Endothelial cell of hepatic sinusoid (primary cell): Measurements from ENCODE around the gene PHEX.

Source experiments
- in situ Hi-C: cut with HindIII; loops from 2 replicates; pipeline ENCODE4 v1.10.0; 2017; ENCODE audit warnings: low sequenced_read_pairs

Gene PHEX

DNA sequence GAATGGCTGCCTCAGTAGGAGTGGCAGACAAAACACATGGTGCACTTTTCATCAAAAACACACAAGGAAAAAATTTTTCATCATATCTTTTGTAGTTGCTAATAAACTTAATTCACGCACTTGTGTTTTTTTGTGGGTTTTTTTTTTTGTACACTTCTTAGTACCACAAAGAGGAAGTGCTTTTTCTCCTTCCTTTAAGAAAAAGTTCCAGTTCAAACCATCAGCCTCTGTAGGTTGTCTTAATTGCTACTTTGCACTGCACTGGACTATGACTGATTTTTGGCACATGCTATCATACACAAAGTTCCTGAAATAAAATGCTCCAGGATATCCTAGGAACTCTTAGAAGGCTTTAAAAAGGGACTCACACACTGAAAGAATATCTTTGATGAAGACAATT, at the start of gene PHEX:
Gene PHEX (plus strand): TSS at position 242 of the 400 bp plus-strand sequence. CDS start 681 bp downstream, outside the sequence.
- in situ Hi-C loops: no loop called here

DNA sequence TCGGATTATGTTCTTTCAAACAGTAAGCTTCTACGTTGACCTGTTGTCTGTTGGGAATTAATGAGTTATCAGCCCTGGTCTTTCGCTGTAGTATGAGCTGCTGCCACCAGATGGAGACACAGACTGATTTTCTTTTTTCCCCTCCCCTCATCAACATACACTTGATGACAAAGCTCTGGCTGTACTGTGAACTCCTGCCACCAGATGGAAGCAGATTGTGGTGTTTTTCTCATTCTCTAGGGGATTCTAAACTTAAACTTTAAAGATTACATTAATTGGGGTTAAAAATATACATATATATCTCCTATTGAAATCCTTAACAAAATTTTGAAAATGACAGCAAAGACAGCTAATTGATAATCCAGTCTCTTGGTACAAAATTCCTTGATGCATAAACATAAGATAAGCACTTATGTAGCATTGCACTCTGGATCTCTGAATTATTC, 46.8 kb upstream of the PHEX start:
- in situ Hi-C loops: loop anchor here (25.0 kb wide), 1 partner anchor 152 kb away; no protein-coding TSS in a partner anchor

DNA sequence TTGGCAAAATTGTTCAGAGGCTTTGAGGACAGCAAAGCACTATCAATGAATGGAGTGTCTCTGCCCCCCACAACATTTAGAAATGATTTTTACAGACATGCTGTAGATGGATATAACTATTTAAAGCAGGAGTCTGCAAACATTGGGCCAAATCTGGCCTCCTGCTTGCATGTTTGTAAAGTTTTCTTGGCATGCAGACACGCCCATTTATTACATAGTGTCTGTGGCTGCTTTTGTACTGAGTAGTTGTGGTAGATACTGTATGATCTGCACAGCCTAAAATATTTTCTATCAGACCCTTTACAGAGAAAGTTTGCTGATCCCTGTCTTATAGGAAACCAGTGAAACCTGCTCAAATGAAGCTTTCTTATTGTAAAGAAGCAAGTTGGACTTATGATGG, 45.5 kb upstream of the PHEX start:
- in situ Hi-C loops: loop anchor here (25.0 kb wide), 1 partner anchor 151 kb away; no protein-coding TSS in a partner anchor

DNA sequence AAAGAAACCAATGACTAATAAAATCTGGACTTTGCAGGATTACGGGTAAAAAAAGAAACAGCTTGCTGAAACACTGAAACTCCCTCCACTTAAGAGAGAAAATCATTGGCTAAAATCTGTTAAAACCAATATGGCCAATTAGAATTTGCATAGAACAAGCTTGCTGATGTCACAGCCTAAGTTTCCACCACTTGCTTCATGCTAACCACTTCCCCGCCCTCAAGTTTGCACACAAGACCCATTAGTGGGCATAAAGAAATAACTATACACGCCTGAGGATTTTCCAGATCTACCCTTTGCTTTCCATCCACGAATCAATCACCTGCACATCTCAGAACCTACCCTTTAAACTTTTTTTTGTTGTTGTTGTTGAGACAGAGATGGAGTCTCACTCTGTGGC, 42.7 kb upstream of the PHEX start:
- in situ Hi-C loops: loop anchor here (25.0 kb wide), 1 partner anchor 148 kb away; no protein-coding TSS in a partner anchor

DNA sequence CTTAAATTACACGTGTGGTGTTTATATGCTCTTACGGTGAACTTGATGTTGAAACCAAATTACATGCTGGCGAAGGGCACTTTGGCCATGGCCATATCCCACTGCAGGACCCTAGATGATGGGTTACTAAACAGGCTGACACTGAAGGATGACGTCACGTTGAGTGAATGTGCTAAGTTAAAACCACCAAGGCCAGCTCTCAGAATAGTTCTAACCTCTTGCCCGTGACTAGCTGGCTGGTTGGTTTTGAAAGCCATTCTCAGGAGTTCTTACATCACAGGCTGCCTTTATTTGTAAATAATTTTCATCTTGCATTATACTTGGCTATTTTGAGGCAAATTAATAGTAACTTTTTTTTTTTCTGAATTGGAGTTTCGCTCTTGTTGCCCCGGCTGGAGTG, 41.3 kb upstream of the PHEX start:
- in situ Hi-C loops: loop anchor here (25.0 kb wide), 1 partner anchor 146 kb away; no protein-coding TSS in a partner anchor

DNA sequence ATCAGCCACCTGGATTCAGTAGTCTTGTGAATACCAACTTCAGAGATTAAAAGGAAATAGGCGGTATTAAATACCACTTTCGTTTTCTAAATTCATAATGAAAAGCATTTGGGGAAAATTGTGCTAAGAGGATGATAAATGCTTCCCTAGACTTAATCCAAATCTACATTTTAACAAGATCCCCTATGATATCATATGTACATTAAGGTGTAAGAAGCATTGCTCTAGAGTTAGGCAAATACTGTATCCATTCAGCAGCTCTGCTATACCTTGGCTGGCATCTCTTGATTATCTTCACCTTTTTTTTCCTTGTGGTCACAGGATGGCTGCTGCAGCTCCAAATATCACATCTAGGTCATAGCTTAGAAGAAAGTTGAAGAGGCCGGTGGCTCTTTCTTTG, 40.6 kb upstream of the PHEX start:
- in situ Hi-C loops: loop anchor here (25.0 kb wide), 1 partner anchor 146 kb away; no protein-coding TSS in a partner anchor

DNA sequence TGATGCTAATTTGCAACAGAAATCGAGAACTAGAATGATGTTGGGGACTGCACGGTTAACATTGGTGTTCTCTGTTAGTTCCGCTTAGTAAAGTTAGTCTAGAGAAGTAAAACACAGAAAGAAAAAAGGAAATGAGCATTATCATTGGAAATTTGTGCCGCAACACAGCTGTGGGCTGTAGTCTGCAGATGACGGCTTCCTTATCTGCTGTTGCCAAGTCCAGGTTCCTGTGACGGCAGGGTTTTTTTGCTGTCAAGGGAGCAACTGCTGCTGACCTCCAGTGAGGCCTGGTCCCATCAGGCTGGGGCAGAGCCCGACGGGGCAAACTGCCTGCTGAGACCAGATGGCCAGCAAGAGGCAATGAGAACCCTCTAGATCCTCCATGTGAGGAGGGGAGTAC, 38.9 kb upstream of the PHEX start:
- in situ Hi-C loops: loop anchor here (25.0 kb wide), 1 partner anchor 144 kb away; no protein-coding TSS in a partner anchor

DNA sequence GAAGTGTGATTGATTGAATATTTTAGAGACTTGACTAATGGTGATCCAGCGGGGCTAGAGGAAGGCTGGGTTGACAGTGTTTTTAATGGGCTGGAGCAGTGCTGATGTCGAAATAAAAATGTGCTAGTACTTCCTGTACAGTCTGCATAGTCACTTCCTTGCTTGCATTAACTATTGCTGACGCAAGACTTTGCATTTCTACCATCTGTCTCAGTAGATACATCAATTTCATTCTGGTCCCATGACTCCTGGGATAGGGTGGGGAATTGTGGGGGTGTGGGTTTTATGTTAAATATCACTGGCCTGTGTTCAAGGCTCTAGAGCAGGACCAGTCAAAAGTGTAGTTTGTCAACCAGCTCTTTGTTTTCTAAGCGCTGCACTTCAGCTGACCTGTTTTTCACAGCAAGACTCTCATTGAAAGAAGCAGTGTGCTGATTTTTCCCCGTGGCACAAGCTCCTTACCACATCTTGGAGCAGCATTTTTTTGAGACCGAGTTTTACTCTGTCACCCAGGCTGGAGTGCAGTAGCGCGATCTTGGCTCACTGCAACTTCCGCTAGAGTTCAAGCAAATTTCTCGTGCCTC, 35.2 kb upstream of the PHEX start:
- in situ Hi-C loops: loop anchor here (25.0 kb wide), 1 partner anchor 140 kb away; no protein-coding TSS in a partner anchor

DNA sequence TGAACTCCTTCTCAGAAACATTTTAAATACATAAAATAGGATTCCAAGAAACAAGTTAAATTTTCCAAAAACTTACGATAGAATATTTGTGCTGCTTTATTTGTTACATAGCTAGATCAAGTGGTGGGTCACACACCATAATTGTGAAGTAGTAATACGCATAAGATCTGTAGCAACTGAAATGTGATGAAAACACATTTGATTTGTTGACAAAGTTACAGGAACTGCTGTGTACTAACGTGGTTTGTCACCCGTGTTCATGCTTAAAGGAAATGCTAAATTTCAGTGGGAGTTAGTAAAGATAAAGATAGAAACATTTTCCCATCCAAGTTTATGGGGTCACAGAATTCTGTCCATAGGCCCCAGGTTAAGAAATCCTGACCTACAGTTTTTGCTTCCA, 34.1 kb upstream of the PHEX start:
- in situ Hi-C loops: loop anchor here (25.0 kb wide), 1 partner anchor 139 kb away; no protein-coding TSS in a partner anchor

DNA sequence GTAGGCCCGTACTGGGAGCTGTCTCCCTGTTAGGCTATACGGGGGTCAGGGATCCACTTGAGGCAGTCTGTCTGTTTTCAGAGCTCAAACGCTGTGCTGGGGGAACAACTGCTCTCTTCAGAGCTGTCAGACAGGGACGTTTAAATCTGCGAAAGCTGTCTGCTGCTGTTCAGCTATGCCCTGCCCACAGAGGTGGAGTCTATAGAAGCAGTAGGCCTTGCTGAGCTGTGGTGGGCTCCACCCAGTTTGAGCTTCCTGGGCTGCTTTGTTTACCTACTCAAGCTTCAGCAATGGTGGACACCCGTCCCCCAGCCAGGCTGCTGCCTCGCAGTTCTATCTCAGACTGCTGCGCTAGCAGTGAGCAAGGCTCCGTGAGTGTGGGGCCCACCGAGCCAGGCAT, 27.3 kb upstream of the PHEX start:
- in situ Hi-C loops: no loop called here

DNA sequence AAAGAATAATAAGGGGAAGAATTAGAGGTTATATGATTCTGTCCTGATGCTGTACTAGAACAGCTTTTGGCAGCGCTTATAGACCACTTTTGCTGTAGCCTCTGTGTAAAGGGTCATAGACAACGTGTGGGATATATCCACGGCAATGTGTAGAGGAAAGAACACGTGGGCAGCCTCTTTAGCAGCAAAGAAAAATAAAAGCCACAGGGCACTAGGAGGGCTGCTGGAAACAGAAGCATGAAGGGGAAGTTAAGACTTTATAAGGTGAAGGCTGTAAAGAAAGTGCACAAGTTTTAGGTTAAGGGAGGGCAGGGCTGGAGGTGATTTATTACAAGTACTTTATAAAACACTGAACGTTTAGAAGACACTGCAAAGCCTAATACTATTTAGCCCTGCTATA, 20.1 kb upstream of the PHEX start:
- in situ Hi-C loops: no loop called here

DNA sequence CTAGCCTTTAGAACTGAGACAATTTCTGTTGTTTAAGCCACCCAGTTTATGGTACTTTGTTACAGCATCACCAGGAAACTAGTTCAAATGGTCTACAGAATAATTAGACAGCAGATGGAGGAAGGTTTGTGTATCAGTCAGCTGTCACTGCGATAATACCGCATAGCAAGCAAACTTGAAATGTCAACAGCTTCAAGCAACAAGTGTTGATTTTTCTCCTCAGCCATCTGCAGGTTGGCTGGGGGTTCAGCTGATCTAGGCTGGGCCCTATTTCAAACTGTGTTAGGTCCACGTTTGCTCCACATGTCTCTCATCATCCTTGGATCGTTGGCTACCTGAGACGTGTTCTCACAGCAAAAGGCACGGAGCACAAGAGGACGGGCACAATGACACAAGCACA, 19.2 kb upstream of the PHEX start:
- in situ Hi-C loops: no loop called here

DNA sequence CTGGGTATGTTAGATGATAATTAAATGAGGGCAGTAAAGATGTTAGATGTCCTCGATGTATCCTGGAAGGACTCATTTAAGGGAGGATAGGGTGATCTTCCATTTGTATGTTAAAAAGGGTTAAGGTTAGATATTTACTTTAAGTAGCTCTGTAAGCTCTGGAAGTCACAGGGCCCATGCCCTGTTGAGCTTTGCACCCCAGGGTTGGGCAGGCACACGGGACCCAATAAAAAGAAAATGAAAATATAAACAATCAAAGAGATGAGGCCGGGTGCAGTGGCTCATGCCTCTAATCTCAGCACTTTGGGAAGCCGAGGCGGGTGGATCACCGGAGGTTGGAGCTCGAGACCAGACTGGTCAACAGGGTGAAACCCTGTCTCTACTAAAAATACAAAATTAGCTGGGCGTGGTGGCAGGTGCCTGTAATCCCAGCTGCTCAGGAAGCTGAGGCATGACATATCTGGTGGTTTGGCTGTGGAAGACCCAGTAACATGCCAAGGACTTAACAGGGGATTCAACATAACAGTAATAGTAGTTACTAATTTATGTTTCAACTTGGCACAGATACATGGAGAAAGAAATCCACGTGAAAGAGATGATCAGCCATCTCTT, 16.9 kb upstream of the PHEX start:
- in situ Hi-C loops: no loop called here

DNA sequence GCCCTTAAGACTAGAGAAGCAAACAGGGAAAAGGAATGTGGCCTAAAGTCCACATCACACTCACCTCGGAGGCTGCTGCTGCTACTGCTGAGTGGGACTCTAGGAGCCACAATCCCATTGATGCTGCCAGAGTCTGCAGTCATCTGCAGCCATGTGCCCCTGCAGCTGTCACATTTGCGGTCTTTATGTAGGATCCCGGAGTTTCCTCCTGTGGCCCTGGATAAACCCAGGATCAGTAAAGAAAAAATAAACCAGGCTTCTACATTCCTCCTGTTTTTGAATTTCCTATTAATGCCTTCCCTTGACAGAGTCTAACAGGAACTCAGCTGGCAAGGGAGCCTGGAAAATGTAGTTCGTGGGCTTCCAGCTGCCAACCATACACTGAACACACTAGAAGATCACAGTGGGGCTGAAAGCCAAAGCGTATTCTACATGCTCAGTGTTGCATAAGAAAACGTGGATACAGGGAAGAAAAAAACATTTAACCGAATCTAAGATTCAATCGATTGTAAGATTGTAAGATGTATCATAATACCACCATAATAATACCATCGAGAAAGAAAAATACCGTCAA, 10.3 kb upstream of the PHEX start:
- in situ Hi-C loops: no loop called here

DNA sequence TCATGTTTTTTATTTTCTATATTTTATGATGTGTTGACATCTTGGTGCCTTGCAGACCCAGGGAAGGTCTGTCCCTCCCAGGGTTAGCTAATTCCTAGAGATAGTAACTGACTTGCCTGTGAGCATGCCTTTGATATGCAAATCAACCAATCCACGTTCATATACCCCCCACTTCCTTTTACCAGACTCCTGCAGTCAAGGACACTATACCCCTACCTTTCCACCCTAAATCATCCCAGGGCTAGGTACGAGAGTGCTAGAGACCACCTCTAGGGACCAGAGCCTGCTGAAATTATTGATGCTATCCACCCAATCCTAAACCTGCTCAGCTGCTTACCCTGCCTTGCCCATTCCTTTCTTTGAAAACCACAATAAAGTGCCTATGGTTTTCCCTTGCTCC, 7.5 kb upstream of the PHEX start:
- in situ Hi-C loops: no loop called here

DNA sequence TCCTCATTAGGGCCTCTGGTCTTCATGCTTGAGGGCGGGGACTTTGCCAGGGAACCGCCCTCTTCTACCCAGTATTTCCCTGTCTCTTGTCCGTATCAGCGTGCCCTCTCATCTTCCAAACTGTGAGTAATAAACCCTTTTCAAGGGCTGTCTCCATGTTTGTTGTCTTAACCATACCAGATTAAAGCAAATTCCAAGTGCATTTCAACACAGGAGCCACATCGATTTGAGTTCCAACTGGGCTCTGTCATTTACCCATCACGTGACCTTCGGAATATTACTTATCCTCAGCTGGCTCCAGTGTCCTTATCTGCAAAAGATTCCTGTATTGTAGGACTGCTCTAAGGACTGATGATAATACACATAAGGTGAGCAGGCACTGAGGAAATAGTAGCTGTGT, 6.4 kb upstream of the PHEX start:
- in situ Hi-C loops: no loop called here

DNA sequence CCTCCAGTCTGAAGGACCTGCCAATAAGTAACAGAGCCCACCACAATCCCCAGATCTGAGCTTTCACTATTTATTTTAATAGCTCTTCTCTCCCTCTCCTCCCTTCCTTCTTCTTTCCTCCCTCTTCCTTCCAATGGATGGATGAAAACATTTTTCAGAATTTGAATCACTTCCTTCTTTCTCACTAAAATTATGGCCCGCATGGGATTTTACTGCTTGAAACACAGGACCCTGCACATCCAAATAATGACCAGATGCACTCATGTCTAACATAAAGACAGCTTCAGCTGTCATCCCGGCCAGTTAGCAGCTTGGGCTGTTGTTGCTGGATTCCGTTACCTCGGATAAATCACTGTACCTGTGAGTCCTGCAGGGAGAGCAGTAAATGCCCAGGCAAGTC, 5.4 kb upstream of the PHEX start:
- in situ Hi-C loops: no loop called here

DNA sequence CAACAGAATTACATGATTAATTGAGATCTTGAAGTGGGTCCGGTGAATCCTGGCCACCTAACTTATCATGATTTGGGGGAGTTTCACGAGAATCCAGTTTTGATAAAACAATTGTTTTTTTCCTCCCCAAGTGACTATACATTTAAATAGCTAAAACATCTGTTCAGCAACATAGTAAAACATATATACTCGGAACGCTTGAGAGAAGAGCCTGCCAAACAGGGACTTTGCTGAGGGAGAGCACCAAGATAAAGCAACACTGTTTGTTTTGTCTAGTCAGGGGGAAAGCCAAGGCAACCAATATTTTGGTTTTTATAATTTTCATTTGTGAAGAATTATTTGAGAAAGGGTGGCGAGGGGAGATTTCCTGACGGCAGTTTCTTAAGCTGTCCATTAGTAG, 381 bp downstream of the PHEX start:
- in situ Hi-C loops: no loop called here

DNA sequence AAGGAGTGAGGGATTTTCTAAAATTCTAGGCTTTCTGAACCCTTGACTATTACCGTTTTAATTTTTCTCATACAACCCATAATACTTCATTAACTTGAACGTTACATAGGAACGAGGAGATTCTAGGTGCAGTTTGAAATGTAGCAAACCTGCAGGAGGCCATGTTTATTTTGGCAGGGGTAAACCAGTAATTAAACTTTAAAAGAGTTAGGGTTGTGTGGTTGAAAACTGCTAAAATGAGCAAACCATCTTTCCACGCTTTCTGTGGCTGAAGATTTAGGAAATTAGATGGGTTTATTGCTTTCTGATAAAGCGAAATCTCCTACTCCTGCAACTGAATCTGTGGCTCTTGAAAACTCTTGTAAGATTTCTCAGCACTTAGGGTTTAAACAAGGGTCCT, 1.7 kb downstream of the PHEX start:
- in situ Hi-C loops: no loop called here

DNA sequence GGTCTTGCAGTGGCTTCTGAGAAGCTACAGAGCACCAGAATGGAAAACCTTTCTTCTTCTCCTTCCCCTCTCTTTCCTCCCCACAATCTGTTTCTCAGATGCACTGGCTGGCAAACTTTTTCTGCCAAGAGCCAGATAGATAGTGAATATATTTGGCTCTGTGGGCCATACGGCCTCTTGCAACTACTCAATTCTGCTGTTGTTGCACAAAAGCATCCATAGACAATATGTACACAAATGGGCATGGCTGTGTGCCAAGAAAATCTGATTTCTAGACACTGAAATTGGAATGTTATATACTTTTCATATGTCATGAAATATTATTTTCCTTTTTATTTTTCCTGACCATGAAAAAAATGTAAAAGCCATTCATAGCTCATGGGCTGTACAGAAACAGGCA, 3.1 kb downstream of the PHEX start:
- in situ Hi-C loops: no loop called here

DNA sequence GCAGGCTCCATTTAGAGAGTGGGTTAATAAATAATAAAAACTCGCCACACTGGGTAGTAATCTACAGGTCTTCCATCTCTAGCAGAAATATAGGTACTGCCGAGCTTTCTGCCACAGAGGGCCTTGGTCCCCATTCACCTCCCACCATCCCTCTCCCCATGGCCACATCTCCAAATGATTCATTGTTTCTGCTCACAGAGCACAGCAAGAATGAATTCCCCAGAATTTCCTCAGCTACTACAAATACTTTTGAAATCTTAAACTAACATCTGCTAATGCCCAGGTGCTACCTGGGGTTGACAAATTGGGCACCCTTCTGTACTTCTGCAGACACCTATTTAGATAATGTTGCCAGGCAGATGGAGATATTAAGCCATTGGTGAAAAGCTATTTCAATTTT, 5.1 kb downstream of the PHEX start:
- in situ Hi-C loops: no loop called here

DNA sequence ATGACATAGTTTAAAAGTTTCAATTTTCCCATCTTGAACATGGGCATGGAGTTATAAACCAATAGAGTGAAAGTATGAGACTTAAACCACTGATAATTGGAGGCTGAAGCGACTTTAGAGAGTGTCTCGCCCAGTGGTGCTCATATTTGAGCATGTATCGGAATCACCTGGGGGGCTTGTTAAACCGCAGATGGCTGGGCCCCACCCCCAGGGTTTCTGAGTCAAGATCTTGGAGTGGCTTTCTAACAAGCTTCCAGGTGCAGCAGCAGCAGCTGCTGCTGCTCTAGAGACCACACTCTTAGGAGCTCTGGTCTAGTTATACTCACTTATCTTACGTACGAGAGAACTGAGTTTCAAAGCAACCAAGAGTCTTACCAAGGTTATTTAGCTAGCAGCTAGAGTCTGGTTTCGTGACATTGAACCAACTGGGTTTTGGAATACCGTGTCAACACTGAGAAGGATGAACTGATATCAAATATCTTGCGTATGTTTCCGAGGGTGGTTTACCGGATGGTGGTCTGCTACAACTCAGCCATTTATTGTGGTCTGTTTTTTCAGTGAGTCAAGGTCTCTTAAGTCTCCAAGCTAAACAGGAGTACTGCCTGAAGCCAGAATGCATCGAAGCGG, 5.9 kb downstream of the PHEX start:
- in situ Hi-C loops: no loop called here
